Measurements from ENCODE around the gene LMX1A.

GRCh38 chr1:165172666-165173065 is 183.8 kb downstream of the LMX1A start:
- TF ChIP-seq, protein P1, sequence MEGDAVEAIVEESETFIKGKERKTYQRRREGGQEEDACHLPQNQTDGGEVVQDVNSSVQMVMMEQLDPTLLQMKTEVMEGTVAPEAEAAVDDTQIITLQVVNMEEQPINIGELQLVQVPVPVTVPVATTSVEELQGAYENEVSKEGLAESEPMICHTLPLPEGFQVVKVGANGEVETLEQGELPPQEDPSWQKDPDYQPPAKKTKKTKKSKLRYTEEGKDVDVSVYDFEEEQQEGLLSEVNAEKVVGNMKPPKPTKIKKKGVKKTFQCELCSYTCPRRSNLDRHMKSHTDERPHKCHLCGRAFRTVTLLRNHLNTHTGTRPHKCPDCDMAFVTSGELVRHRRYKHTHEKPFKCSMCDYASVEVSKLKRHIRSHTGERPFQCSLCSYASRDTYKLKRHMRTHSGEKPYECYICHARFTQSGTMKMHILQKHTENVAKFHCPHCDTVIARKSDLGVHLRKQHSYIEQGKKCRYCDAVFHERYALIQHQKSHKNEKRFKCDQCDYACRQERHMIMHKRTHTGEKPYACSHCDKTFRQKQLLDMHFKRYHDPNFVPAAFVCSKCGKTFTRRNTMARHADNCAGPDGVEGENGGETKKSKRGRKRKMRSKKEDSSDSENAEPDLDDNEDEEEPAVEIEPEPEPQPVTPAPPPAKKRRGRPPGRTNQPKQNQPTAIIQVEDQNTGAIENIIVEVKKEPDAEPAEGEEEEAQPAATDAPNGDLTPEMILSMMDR (IDR thresholded peaks at IDR 0.05), result no peak
- TF ChIP-seq POLR2A (IDR thresholded peaks at IDR 0.05), result no peak

Data from Peyer's patch (tissue), 4 donors.